HG03354 (cell line): ENCODE results near the gene TMEM151A.
"Not testable (repeated sequence)": the region's sequence is repeated elsewhere in the genome, so short reads cannot be mapped to it uniquely, and the experiment has no call there.

Experiments used
- ATAC-seq: cut with Tn5 transposase; IDR thresholded peaks from one replicate; pipeline ENCODE4 v1.9.1; 2021; ENCODE audit warnings: mild to moderate bottlenecking; ENCODE audit not compliant: unreplicated experiment, poor library complexity, severe bottlenecking

The TMEM151A gene

DNA sequence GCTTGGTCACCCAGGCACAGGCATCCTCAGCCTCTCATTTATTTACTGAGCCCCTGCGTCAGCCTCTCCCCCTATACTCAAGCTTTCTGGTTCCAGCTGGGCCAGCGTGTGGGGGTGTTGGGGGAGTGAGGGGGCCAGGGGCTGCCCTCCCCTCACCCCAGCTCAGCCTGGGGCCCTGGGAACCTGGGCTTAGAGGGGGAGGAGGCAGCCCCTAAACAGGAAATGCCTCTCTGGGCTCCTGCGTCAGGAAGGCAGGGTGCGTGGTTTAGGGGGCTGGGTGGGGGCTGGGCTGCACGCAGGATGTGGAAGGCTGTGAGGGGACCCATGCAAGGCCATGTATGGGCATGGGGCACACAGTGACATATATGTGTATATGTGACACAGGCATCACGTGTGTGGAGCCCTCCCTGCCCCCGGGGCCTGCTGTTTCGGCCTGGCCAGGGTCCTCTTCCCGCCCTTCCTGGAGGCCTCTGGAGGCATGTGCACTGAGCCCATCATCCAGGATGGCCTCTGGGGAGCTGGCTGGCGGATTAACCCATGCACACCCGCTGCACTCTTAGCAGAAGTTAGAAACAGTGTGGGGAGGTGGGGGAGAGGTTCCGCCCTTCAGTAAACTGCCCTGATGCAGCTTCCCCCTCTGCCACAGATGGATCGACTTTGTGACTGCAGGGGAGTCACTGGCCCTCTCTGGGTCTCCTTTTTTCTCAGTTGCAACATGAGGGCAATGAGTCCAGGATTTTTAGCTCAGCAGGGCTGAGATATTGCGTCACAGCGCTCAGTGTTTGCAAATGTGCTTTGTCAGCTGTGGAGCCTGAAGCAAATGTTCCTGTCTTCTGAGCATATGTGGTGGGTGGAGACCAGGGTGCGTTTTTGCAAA, 26.3 kb downstream of the TMEM151A start:
- peak; percentile 42 for ATAC-seq

DNA sequence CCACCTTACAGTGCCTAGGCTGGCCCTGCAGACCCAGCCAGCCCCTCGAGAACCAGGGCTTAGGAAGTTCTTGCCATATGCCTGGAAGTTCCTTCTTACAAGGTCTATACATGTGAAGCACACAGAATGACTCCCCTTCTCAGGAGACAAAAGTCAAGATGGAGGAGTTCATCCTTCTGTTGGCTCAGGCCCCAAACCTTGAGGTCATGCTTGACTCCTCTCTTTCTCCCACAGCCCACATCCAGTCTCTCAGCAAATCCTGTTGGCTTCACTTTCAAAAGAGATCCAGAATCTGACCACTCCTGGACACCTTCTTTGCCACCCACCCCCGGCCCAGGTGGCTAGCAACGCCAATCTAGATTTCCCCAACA, 26.9 kb downstream of the TMEM151A start:
- ATAC-seq, result no peak

DNA sequence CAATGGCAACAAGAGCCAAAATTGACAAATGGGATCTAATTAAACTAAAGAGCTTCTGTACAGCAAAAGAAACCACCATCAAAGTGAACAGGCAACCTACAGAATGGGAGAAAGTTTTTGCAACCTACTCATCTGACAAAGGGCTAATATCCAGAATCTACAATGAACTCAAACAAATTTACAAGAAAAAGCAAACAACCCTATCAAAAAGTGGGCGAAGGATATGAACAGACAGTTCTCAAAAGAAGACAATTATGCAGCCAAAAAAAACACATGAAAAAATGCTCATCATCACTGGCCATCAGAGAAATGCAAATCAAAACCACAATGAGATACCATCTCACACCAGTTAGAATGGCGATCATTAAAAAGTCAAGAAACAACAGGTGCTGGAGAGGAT, 28.6 kb downstream of the TMEM151A start:
- ATAC-seq, result not testable (repeated sequence)

DNA sequence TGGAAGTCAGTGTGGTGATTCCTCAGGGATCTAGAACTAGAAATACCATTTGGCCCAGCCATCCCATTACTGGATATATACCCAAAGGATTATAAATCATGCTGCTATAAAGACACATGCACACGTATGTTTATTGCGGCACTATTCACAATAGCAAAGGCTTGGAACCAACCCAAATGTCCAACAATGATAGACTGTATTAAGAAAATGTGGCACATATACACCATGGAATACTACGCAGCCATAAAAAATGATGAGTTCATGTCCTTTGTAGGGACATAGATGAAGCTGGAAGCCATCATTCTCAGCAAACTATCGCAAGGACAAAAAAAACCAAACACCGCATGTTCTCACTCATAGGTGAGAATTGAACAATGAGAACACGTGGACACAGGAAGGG, 29.1 kb downstream of the TMEM151A start:
- ATAC-seq, result not testable (repeated sequence)

DNA sequence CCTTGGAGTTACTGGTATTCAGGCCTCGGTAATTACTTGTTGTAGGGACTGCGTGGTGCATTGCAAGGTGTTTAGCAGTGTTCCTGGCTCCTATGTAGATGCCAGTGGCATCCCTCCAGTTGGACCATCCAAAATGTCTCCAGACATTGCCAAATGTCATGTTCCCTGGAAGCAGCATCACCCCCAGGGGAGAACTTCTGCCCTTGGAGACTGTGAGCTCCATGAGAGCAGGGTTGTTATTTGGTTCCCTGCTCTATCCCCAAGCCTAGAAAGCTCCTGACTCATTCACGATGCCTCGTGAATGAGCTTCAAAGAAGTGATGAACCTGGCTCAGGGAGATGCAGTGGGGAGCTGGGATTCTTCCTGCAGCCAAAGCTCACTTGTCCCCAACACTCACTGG, 29.9 kb downstream of the TMEM151A start:
- no peak for ATAC-seq

DNA sequence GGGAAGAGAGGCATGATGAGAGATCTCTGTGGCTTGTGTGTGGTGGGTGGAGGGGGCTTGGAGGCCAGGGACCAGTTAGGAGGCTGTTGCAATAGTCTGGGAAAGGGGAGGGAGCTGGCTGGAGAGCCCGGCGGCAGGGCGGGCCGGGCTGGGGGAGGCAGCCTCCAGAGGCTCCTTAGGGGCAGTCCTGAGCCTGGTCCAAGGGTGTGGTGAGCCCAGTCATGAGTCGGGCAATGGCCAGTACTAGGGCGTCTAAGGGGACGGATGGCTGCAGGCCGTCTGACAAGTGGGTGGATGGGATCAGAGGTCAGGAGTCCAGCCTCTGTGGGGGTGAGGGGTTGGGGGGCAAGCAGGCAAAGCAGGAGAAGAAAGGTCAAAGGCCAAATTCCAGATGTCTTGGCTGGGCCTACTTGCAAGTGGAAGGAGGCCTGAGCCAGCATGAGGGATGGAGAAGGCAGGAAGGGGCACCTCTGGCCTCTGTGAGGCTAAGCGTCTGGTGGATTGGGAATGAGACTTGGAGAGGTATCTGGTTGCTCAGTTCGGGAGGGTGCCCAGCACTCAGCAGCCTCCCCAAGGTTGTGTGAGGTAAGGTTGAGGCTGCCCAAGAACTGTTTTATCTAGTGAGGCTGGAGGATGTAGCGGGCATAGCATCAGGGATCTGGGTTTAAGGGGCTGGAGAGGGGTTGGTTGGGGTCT, 31.2 kb downstream of the TMEM151A start:
- ATAC-seq, result no peak

DNA sequence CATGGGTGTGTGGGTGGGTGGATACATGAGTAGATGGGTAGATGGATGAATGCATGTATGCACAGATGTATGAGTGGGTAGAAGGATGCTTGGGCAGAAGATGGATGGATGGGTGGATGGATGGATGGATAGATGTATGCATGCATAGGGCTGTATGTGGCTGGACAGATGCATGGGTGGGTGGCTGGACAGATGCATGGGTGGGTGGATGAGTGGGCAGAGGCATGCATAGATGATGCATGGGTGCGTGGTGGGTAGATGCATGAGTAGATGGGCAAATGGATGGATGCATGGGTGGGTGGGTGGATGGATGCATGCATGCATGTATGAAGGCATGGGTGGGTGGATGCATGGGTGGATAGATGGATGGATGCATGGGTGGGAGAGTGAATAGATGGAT, 32.0 kb downstream of the TMEM151A start:
- no peak for ATAC-seq

DNA sequence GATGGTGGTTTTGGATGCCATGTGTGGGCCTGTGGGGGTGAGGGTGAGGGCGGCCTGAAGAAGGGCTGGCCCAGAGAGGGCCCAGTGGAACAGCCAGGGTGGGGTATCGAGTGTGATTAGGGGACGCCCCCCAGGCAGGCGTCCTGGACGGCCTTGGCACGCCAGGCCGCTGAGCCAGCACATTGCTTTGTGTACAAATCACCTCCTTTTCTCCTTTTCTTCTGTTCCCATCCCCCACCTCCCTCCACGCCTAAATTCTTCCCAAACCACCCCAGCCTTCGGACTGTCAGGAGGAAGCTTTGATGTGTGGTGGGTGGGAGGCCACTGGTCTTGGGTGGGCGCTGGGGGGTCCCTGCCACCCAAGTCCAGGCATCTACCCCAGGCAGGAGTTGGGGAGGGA, 33.0 kb downstream of the TMEM151A start:
- no peak for ATAC-seq

DNA sequence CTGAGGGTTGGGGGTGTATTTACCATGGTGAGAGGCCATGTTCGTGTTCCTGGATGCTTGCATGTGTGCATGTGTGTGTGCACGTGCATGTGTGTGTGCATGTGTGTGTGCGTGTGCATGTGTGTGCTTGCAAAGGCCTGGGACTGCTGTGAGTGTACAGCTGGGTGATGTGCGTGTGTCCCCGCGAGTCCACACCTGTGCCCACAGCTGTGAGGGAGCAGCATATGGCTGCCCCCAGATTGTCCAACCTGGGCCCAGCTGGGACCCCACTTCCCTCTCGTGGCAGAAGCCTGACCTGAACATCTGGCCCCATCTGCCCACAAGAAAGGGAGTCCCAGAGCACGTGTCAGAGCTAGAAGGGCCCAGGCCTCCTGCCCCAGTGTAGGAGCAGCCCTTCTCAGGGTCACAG, 33.6 kb downstream of the TMEM151A start:
- ATAC-seq, result no peak

DNA sequence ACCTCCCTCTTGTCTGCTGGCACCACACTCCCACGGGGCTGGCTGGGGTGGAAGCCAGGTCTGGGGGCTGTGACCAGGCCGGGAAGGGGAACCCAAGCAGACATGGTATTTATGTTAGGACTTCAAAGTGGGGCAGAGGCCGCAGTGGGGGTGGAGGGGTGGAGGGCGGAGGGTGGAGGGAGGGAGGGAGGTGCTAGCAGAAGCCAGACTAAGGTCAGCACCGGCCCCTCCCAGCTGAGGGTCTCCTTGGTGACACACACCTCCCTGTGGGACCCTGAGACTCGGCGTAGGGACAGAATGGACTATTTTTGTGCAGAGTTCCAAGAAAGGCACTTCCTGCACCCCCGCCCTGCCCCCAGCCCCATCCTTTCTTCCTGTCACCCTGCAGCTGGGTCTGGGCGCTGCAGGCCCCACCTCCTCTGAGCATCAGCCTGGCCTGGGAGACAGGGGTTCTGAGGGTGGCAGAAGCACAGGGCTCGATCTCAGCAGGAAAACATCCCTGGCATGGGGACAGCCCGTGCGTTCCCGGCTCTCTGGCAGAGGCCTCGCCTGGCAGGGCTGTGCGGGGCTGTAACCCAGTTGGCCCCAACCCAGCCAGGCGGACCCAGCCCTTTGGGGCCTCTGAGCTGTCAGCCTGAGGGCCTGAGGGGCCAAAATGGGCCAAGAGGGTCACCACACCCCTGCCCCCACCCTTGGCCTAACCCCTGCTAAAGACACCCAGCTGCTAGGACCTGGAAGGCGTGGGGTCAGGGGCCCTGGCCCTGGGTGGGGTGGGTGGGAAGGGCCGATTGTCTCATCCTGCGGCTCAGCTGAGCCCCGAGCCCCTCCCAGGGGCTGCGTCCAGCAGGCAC, 34.8 kb downstream of the TMEM151A start:
- no peak for ATAC-seq

DNA sequence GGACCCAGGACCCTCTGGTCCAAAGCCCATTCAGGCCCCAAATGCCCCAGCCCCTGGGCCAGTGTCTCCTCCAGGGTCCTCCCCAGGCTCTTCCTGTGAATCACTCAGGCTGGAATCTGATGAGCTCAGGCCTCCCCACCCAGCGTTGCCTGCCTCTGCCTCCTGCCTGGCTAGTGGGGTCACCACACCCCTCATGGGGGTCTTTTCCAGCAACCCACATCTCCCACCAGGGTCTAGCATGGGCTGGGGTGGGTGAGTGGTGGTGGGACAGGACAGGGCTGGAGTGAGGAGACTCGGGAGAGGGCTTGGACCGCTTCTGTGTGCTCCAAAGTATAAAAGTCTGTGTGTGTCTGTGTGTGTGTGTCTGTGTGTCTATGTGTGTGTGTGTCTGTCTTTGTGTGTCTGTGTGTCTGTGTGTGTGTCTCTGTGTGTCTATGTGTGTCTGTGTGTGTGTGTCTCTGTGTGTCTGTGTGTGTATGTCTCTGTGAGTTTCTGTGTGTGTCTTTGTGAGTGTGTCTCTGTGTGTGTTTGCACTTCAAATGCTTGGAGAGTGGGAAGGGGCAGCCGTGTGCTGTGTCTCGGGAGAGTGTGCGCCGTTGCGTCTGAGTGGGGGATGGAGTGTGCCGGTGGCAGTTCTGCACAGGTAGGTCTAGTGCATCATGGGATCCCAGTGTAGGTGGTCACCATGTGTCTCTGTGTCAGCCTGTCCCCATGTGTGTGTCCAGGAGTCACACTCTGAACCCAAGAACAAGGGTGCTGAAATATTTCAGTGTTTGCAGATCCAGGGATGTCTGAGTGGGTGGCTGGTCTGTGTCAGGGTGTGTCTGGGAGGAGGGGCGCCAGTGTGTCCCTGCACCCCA, 35.7 kb downstream of the TMEM151A start:
- ATAC-seq, result no peak

DNA sequence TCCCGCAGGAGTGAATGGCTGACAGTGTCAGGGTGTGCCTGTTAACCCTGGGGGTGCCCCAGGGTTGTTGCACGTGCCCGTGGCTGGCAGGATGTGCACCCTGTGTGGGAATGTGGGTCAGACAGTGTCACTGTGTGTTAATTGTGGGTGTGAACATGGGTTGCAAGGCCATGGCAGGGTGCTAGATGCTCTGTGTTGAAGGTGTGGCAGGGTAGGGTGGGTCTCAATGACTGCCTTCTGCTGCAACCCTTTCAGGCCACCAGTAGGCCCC, 36.3 kb downstream of the TMEM151A start:
- no peak for ATAC-seq

DNA sequence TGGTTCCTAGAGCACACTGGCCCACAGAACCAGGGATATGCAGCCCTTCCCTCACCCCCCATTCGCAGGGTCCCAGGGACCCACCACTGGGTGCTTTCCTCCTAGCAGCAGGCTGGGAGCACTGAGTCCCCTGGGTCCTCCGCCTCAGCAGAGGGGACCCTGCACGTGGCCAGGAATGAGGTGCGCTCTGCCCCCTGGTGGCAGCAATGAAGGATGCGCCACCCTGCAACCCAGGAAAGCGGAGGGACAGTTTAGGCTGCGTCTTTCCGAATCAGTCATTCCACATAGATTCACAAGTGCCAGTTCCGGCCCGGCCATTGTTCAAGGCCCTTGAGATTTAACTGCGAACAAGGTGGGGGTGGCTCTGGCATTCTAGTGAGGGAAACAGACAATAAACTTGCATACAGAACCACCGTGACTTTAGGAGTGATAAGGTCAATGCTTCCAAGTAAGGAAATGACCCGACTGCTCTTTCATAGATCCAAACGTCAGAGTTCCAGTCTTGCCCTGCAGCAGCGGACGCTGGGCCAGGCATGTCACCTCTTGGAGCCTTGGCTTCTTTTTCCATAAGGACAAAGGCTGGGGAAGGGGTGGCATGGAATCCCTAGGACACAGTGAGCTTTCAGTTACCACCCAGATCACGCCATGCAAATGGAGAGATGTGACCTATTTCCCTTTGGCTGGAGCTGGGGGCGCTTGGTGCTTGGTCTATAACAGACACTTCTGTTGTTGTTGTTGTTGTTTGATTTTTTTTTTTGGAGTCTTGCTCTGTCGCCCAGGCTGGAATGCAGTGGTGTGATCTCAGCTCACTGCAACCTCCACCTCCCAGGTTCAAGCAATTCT, 36.8 kb downstream of the TMEM151A start:
- ATAC-seq, result peak; percentile 76

DNA sequence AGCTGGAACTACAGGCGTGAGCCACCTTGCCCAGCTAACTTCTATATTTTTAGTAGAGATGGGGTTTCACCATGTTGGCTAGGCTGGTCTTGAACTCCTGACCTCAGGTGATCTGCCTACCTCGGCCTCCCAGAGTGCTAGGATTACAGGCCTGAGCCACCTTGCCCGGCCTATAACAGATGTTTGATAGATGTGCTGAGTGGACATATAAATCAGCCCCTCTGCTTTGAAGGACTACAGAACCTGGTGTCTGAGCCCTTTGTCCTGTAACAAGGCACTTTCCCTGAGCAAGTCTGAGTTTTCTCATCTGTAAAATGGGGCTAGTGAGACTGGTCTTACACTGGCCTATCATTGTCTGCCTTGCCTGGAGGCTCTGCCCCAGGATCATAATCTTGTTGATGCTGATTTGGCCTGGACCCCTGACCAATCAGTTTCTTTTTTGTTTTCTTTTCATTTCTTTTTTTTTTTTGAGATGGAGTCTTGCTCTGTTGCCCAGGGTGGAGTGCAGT, 37.5 kb downstream of the TMEM151A start:
- ATAC-seq, result no peak

DNA sequence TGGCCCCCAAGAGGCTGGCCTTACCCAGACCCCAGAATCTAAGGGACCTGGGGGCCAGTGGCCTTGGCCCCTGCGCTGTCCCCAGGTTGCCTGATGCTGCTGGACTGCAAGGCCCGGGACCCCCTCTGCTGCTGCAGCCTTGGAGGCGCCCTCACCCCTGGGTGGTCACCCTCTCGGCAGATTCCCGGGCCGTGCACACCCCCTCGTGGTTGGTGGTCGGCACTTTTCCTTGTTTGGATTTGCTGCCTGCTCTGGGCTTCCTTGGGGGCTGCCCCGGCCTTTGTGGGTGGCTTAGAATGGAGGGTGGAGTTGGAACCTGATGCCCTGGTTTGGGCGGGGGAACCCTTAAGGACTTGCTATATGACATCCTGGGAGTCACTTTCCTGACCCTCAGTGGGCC, 39.2 kb downstream of the TMEM151A start:
- no peak for ATAC-seq

DNA sequence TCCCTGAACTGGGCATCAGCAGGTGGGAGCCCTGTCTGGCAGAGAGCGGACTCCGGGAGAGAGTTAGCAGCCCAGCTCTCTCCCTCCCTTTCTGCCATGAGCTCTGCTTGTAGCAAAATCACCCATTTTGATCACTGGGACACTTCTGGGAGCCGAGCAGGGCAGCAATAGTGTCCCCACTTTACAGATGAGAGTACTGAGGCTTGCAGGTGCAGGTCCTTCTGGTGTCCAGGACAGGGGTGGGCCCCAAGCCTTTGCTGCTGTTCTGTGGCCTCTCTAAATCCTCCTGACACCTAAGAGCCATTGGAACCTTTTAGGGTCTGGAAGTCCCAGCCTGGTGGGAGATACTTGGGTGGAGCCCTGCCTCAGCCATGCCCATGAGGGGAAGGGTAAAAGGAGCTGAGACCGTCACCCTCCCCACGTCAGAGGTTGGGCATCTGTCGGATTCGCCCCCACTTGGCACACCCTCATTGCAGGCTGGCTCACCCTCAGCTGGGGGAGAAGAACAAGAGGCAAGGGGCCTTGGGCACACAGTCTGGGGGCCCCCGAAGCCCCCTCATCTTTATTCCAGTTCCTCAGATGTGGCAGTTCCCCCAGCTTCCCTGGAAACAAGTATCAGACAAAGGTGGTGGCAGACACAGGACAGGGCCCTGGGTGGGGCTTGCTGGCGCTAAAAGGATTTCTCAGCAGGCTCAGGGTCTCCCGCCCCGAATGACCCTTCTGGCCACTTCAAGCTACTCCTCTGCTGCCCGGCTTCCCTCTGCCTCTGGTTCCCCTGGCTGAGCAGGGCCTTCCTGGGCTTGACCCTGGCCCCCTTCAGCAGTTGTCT, 40.1 kb downstream of the TMEM151A start:
- ATAC-seq, result no peak

DNA sequence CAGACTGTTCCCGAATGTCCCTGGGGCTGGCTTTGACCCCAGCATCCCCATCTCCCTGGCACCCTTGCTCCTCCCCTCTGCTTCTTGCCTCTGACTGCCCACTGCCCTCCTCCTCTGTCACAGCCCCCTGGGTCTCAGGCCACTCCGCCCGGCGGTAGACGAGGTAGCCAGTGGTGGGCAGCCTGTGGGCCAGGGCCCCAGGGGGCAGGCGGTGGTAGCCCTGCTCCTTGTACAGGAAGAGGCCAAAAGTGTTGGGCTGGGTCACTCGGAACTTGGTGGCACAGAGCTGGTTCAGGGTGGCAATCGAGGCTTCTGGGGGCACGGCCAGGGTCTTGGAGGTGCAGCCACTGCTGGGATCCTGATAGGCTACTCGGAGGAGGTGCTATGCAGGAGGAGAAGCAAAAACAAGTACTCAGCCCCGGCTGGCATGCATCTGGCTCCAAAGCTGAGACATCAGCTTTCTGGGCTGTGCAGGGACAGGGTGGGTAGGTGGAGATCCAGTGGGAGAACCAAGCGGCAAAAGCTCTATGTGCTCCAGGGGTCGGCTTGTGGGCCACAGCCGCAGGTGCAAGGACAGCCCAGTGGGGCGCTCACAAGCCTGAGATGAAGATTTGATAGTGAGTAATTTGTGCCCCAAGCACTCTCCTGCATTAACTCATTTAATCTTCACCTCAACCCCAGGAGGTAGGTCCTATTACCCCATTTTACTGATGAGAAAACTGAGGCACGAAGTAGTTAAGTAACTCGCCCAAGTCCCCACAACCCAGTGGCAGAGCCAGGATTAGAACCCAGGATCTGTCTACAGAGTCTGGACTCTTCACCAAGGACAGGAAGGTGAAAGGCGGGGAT, 40.9 kb downstream of the TMEM151A start:
- no peak for ATAC-seq
